Choroid plexus epithelial cell (primary cell): Measurements from ENCODE around the gene SCN11A.
A peak's percentile ranks its signal among the peaks of the same experiment; 100 is the strongest.

Source experiments
- DNase-seq: peaks from one replicate; pipeline ENCODE4 v3.0.0-alpha.2; 2010; ENCODE audit warnings: low read depth
- H3K4me3 ChIP-seq: 2 replicates; pipeline ENCODE4 v1.5.1; 2011; ENCODE audit warnings: low read depth, mild to moderate bottlenecking, control low read depth, low read length, moderate library complexity
- TF ChIP-seq, protein P1 (sequence below): conservative IDR thresholded peaks from 2 replicates; pipeline ENCODE4 v1.5.1; 2011; ENCODE audit warnings: low read depth, mild to moderate bottlenecking, control low read depth, inconsistent platforms, low read length, moderate library complexity

Gene SCN11A

DNA sequence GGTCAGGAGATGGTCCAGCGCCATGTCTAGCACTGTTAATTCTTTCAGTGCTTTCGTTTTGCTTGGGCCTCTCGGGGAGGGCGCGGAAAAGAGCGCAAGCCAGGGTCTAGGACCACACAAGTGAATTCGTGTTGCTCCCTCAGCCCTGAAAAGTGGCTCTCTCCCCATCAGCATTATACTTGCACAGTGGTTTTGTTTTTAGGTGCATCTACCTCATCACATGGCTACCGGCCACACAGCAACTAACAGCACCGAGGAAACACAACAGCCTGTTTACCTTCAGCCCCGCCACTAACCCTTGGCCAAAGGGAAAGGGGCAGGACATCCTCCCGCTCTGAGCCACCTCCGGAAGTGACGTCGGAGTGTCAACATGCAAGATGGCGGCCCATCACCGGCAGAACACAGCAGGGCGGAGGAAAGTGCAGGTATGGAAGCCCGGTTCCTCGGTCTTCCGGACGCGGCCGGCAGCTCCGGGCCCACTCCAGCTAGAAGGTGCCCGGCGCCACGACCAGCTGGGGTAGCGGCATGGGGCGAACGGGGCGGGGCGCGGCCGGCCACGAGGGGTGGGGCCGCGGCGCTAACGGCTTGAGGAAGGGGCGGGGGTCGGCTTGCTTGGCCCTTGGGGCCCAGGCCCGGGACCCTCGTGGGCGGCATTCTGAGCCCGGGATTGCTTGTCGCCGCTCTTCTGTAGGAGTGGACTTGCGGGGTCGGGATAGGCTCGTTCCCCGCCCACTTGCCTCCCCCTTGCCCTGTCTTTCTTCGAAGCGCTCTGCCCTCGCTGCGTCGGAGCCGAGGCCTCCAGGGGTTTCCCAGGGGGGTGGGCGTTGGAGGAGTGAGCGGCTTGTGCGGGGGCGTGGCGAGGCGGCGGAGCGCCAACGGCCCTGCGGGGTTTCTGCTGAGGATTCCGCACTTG, at the start of gene SCN11A, which contains the start of gene WDR48:
SCN11A (minus strand) TSS at position 296 of the 913 bp plus-strand sequence. CDS start 101,582 bp downstream, outside the sequence.
WDR48 (plus strand) TSS at position 368 of the 913 bp plus-strand sequence; CDS start at position 378, 10 bp downstream.
- DNase-seq: peak; percentile 95

GRCh38 chr3:39101022-39101689, 49.4 kb upstream of the SCN11A start:
- TF ChIP-seq, protein P1, sequence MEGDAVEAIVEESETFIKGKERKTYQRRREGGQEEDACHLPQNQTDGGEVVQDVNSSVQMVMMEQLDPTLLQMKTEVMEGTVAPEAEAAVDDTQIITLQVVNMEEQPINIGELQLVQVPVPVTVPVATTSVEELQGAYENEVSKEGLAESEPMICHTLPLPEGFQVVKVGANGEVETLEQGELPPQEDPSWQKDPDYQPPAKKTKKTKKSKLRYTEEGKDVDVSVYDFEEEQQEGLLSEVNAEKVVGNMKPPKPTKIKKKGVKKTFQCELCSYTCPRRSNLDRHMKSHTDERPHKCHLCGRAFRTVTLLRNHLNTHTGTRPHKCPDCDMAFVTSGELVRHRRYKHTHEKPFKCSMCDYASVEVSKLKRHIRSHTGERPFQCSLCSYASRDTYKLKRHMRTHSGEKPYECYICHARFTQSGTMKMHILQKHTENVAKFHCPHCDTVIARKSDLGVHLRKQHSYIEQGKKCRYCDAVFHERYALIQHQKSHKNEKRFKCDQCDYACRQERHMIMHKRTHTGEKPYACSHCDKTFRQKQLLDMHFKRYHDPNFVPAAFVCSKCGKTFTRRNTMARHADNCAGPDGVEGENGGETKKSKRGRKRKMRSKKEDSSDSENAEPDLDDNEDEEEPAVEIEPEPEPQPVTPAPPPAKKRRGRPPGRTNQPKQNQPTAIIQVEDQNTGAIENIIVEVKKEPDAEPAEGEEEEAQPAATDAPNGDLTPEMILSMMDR: peak; percentile 84
- H3K4me3 ChIP-seq: no peak overlapping the region
- peak; percentile 49 for DNase-seq

More for the DNA sequence above, at the start of gene SCN11A, which contains the start of gene WDR48:
- peak within 1 kb of the TSS; percentile 78 for H3K4me3 ChIP-seq
- TF ChIP-seq, protein P1: no peak

DNA sequence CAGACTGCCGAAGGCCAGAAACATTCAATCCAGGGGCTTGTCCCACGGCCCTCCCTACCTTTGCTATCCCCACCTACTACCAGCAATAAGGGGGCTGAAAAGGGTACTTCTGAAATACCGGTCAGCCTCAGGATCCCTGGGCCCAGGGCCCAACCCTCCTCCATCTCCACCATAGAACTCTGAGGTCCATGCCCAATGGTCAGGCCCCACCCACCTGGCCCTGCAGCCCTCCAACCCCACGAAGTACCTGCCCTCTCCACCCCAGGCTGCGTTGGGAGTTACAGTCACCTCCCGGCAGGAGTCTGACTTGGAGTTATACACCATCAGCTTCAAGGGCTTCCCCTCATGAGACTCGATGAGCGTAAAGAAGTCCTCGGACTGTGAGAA, 48.7 kb upstream of the SCN11A start:
- TF ChIP-seq, protein P1: no peak
- no peak overlapping the region for H3K4me3 ChIP-seq

DNA sequence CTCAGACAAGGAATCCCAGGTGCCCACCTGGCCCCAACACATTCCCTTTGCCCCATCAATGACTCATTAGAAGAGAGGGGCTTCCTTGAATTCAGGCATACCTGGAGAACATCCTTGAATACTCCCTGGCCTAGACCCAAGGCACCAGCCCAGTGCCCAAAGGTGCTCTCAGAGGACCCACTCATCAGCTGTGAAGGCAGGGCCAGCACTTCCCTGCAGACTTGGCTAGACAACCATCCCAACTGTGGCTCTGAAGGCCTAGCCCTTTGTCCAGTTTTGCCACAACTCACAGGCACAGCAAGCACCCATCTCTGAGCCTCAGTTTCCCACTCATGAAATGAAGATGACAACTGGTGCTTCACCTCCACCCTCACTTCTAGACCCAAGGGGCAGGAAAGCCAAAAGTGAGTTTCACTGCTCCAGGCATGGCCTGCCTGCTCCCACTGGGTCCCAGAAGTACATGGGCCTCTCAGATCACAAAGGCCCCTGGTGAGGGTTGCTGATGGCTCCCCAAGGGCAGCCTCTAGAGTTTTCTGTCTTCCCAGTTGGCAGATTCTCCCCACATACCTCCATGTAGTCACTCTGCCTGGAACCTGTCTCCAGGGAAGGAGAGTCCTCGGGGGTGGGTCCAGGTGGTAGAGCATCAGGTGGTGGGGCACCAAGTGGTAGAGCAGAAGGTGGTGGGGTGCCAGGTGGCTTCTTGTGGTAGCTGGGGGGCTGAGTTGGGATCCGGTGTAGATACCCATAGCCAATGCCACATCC, 48.2 kb upstream of the SCN11A start:
- no peak for DNase-seq
- TF ChIP-seq, protein P1: no peak

More for the DNA sequence above, 48.7 kb upstream of the SCN11A start:
- no peak for DNase-seq

DNA sequence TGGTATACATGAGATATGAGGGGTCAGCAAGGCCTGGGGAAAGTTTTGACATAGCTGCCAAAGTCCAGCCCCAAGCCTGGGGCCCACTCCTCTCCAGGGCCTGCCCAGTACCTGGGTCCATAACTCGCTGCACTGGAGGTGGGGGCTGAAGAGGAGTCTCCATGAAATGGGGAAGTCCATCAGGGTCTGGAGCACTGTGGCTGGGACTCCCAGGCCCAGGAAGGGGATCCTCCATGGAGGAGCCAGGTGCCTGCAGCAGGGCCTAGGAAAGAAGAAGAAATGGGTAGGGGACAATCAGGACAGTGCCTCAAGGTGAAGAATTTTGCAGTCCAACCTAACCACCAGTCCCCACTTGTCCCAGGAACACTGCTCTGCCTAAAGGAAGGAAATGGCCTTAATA, 47.5 kb upstream of the SCN11A start:
- H3K4me3 ChIP-seq: no peak overlapping the region
- TF ChIP-seq, protein P1: no peak
- DNase-seq: no peak

More for the DNA sequence above, 48.2 kb upstream of the SCN11A start:
- H3K4me3 ChIP-seq: no peak overlapping the region

DNA sequence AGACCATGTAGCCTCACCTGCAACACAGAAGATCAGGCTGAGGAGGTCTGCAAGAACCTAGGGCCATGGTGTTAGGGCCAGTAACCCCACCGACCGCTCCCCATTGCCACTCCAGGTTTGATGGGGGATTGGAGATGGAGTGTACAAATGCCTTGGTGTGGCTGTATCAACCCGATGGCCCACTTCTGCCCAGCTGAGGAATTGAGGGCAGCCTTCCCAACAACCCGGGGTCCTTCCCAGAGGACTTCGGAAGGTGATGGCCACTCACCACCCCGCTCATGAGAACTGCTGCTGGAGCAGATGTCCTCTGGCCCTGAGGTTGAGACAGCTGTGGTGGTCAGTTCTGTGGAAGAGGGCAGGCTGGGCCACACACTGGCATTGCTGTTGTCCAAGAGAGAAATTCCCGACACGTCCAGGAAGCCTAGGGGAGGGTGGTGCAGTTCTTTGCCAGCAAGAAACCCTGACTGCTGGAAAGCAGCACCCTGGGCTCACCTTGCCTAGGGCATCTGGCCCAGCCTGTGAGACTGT, 46.8 kb upstream of the SCN11A start:
- no peak overlapping the region for H3K4me3 ChIP-seq
- TF ChIP-seq, protein P1: no peak
- no peak for DNase-seq
